Esophagus muscularis mucosa (tissue), 4 donors: ENCODE results near the gene ANKRD44.

Experiments
- CTCF ChIP-seq, 3 experiments: fragments of 200-600 bp in 2 of 3; fragments of 450-650 bp in 1 of 3; sonication (generic) in 2 of 3; IDR thresholded peaks; one replicate each; pipeline ENCODE4 v1.5.1; 2017 to 2019; ENCODE audit warnings: antibody characterized with exemption in 3 of 3, mild to moderate bottlenecking in 2 of 3, moderate library complexity in 1 of 3
- EP300 ChIP-seq: sonication (generic); formaldehyde crosslinking; IDR thresholded peaks from one replicate; pipeline ENCODE4 v1.6.1; 2017; ENCODE audit warnings: antibody characterized with exemption
- POLR2A ChIP-seq: fragments of 450-650 bp; IDR thresholded peaks from one replicate; pipeline ENCODE4 v1.6.1; 2017; ENCODE audit warnings: antibody characterized with exemption, moderate library complexity, mild to moderate bottlenecking, low read depth

GRCh38 chr2:197266477-197266876 lies 44.1 kb downstream of the ANKRD44 start:
- TF ChIP-seq POLR2A (no peak), CTCF (IDR thresholded peaks at IDR 0.05) (no peak), EP300 (no peak)
